GM12891 (cell line): ENCODE results near the gene TLK2.

Experiments
- DNase-seq: peaks from one replicate; pipeline ENCODE4 v3.0.0; 2011; ENCODE audit warnings: low spot score; ENCODE audit not compliant: insufficient read length
- FAIRE-seq: peaks from 2 replicates; lab custom pipeline; 2011; peaks lifted over from hg19 to GRCh38; lab: Jason Lieb, UNC
- PAX5 ChIP-seq: IDR thresholded peaks from 2 replicates; pipeline ENCODE4 v1.6.1; 2011; ENCODE audit warnings: low read length, moderate library complexity, mild to moderate bottlenecking; ENCODE audit not compliant: insufficient read depth, severe bottlenecking
- POLR2A ChIP-seq: IDR thresholded peaks from 2 replicates; pipeline ENCODE4 v1.6.1; 2011; ENCODE audit warnings: low read depth, low read length, control low read depth
- POLR2AphosphoS5 ChIP-seq: IDR thresholded peaks from 2 replicates; pipeline ENCODE4 v1.6.1; 2011; ENCODE audit warnings: low read depth, low read length, control low read depth
- POU2F2 ChIP-seq: IDR thresholded peaks from 2 replicates; pipeline ENCODE4 v1.6.1; 2011; ENCODE audit warnings: low read depth, mild to moderate bottlenecking, control low read depth, low read length, moderate library complexity
- SPI1 ChIP-seq: IDR thresholded peaks from 2 replicates; pipeline ENCODE4 v1.6.1; 2011; ENCODE audit warnings: low read depth, low read length, control low read depth
- TAF1 ChIP-seq: IDR thresholded peaks from 2 replicates; pipeline ENCODE4 v1.6.1; 2011; ENCODE audit warnings: low read depth, low read length, control low read depth

TLK2 gene

DNA sequence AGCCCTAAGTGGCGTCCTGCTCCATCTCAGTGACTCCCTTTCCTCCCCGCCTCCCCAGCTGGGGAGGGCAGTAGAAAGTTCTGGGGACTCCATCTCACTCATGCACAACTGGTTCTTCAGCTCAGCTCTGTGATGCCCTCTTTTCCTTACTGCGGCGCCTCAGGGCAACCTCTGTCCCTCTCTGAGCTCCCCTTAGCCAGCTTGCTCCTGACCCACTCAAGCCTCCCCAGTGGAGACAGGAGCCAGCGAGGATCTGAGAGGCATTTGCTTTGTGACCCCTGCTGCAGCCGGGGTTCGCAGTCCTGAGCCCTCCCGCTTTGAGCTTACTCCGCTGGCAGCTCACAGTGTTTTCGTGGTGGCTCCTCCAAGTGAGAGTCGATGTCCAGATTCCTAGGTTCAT lies 142.6 kb downstream of the TLK2 start:
- FAIRE-seq (no peak), DNase-seq (no peak)
- TF ChIP-seq PAX5, result no peak
- TF ChIP-seq POU2F2, result no peak
- no peak for TF ChIP-seq SPI1
- TF ChIP-seq TAF1, result no peak
- no peak for TF ChIP-seq POLR2A
- no peak for TF ChIP-seq POLR2AphosphoS5

DNA sequence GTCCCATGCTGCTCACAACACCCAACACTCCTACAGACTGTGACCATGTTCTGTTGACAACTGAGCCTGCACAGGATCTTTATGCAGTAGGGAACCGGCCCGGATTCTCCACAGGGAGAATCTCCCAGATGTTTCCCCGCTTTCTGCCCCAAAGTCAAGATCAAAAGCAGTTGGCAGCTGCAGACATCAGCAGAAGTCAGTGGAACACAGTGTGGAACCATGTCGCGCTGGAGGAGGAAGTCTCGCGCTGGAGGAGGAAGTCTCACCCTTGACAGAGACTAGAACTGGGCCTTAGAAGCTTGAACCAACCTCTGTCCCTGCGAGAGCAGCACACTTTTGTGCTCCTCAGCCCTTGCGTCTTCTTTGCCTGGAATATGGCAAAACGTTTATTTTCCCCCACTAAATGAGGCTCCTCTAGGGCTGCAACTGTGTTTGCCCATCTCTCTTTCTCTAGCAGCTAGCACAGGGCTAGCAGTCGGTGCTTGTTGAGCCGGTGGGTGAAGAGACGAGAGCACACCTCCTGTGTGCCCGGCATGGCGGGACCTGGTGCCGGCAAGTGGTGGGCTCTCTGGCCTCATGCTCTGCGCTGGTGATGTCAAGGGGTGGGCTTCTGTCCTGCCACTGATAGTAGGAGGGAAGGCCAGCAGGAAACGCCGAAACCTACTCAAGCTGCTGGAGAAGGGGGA lies 146.7 kb downstream of the TLK2 start:
- TF ChIP-seq POLR2A (no peak), SPI1 (0 out of 2 replicates have a peak, but pooled peaks have one; percentile 6)
- DNase-seq, result no peak
- no peak for FAIRE-seq

DNA sequence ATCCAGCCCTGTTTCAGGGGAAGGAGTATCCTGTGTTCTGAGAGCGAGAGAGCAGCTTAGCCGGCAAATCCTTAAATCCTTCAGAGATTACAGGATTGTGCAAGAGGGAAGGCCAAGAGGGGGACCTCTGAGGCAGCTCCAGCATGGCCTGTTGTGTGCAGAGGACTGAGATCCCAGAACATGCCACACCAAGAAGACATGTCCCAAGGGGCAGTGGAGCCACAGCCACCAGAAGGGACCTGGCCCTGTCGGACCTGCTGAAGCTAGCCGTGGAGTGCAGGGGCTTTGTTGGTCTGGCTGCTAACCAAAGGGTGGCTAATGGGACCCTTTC lies 147.2 kb downstream of the TLK2 start:
- no peak for DNase-seq
- no peak for TF ChIP-seq PAX5
- TF ChIP-seq POLR2AphosphoS5, result no peak
- no peak for TF ChIP-seq SPI1
- no peak for TF ChIP-seq TAF1
- no peak for TF ChIP-seq POU2F2
- no peak for TF ChIP-seq POLR2A
- no peak for FAIRE-seq

DNA sequence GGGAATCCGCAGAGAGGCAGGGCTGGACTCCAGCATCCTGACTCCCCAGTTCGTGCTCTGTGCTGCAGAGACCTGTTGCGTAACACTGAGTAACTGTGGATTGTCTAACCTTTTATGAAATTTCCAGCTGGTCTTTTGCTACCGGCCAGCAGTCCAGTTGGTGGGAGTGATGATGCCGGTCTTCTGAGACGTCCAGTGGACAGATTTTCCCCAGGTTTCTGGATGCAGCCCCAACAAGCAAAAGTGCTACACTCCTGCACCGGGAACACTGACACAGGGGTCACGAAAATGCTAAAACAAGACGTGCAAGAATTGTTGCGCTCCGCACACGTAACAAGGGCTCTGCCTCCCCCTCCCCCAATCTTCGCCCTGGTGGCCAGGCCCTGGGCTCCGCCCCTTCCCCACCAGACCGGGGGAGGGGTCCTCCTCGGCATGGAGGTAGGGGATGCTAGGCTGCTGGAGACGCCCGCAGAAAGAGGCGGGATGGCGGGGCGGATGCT lies 148.1 kb downstream of the TLK2 start:
- FAIRE-seq (peak; percentile 76), DNase-seq (peak; percentile 44)
- TF ChIP-seq POU2F2 (no peak), TAF1 (no peak), SPI1 (no peak), PAX5 (no peak), POLR2AphosphoS5 (no peak), POLR2A (no peak)

DNA sequence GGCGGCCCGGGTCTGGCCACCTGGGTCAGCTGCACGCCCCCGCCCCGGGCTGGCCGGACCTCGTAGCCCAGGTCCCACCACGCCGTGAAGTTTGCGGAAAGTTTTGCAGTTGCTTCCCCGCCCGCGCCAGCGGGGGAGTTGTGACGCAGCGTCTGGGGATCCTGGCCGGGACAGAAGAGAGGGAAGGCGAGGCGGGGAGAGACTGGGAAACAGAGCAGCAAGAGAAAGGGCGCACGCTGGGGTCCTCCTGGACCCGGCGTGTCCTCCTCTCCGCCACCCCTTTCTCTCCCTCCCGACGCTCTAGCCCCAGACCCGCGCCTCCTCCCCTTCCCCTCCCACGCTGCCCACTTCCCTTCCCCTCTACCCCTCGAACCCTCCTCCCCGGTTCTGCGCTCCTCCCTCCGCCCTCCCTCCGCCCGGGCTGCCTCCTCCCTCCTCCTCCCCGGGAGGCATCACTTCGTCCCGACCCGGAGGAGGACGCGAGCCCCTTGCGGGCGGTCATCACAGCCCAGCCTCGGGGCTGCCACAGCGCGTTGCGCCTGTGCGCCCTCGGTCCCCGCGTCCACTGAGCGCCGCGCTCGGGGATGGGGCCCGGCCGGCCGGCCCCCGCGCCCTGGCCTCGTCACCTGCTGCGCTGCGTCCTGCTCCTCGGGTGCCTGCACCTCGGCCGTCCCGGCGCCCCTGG lies 148.7 kb downstream of the TLK2 start, which contains the start of gene MRC2:
TSS of gene MRC2 (plus strand) at position 452 of the 685 bp plus-strand sequence. CDS start at position 585, 133 bp downstream.
- TF ChIP-seq TAF1 (no peak), POU2F2 (no peak), POLR2AphosphoS5 (no peak), POLR2A (no peak), SPI1 (0 out of 2 replicates have a peak, but pooled peaks have one; percentile 40), PAX5 (no peak)
- FAIRE-seq (peak; percentile 92), DNase-seq (peak; percentile 71)

DNA sequence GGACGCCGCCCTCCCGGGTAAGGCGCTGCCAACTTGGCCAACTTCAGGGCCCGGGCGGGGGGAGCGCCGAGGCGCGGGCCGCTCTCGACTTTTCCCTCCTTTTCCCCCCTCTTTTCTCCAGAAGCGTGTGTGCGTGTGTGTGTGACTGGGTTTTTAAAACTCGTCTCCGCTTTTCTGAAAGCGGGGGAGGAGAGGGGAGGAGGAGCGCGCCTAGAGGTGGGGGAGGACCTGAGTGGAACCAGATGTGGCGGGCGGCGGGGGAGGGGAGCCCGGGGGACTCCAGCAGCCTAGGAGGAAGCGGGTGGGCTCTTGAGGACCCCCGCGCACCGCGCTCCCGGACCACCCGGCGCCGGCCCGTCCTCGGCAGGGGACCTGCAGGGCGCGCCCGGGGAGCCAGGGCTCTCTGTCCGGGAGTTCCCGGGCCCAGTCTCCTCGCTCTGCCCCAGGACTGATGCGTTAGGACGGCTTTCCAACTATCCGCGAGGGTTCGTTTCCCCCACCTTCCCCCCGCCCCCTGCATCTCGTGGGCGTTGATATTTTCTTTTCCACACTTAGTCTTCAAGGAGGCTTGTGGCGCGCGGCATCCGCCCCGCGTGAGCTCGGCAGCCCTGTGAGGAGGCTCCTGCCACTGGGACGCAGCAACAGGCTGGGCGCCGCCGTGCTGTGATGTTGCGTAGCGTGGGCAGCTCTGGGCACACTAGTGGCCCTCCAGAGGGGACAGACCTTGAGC lies 149.4 kb downstream of the TLK2 start:
- TF ChIP-seq SPI1 (no peak), POU2F2 (no peak)
- peak; percentile 64 for DNase-seq
- peak; percentile 50 for FAIRE-seq

DNA sequence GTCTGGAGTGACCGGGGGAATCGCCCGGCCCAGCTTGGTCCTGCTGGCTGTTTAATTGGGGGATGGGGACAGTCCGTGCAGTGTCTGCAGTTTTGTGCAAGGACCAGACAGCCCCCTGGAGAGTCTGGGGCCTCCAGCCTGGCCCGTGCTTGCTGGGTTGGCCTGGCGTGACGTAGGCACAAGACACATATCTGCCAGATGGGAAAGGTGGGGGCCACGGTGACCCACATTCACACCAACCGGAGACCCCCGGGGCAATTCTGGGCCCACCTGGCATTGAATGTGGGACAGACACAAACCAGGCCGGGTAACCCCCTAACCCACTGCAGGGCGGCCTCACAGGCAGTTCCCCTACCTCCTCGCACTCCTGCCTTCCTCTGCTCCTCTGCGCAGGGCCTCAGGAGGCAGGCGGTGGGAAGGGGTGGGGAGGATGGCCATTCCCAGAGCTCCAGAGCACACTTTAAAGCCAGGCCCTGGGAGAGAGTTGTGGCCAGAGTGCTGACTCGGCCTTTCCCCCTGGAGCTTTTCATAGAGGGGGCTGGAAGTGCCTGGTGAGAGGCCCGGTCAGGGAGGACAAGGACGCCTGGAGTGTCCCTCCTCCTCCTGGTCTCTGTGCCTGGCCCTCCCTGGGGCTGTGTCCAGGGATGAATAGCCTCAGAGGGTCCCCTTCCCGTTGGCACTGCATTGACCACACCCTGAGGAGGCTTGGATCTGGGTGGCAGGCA lies 150.4 kb downstream of the TLK2 start:
- FAIRE-seq (no peak), DNase-seq (no peak)
- TF ChIP-seq SPI1 (no peak), PAX5 (no peak), POLR2AphosphoS5 (no peak), POU2F2 (no peak), TAF1 (no peak), POLR2A (no peak)

DNA sequence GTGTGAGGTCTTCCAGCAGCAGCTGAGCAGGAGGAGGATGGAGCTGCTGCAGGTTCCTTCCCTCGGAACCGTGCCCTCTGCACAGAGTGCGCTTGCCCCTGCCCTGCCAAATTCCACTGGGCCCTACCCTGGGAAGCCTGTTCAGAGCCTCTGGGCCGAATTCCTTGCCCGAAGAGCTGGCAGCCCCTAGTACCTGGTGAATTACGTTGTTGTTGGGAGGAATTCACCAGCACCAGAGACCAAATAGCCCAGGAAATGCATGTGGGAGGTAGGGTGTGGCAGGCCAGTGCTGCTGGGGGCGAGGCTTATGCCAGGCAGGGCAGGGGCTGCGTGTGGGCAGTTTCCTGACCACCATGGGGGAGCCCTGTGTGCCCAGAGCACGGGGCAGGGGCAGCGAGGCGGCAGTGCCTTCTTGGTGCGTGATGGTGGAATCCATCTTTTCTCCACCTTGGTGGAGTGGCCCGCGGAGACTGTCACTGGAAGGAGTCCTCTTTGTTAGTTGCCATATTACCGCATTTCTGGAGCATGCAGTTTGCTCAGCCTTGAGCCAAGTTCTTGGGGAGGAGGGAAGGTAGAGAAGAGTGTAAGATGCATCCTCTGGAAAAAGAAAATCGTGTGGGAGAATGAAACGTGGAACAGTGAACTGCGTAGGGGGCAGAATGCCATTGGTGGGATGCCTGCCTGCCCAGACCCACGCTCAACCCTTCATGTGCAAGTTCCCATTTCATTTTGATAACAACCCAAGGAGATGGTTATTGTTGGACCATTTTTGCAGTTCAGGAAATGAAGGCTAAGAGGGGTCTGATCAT lies 151.1 kb downstream of the TLK2 start:
- DNase-seq (no peak), FAIRE-seq (no peak)
- TF ChIP-seq POU2F2 (no peak), PAX5 (no peak), POLR2A (no peak), POLR2AphosphoS5 (no peak), SPI1 (no peak), TAF1 (no peak)
